Erythroblast (primary cell): ENCODE results near the gene GJB4.

ENCODE experiments used
- GATA1 ChIP-seq: IDR thresholded peaks from 2 replicates; pipeline ENCODE4 v1.6.1; 2011; ENCODE audit warnings: low read depth, mild to moderate bottlenecking, control low read depth, low read length, moderate library complexity
- POLR2A ChIP-seq: IDR thresholded peaks from 2 replicates; pipeline ENCODE4 v1.6.1; 2011; ENCODE audit warnings: mild to moderate bottlenecking, low read length

DNA sequence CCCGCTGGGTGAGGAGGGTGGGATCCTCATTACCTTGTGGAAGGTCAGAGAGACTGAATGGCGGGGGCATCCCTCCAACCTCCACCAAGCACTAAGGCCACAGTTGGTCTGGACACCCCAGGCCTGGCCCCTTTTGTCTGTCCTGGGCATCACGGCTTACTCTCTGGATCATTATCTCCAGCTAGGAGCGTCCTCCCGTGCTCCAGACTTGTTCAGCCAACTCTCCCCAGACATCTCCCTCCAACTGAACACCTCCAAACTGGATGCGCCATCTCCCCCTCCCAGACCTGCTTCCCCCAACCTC is 11.9 kb upstream of the GJB4 start:
- TF ChIP-seq POLR2A (no peak), GATA1 (no peak)
